H1 (cell line): ENCODE measurements around the gene WNK2. TPM values are rescaled to one million over a fixed set of nuclear protein-coding genes. Genes with fewer than 3 reads are reported as not detected.

Source experiments
- CTCF ChIA-PET: fragments of 300-600 bp; sonication (Branson Sonifier 250); formaldehyde crosslinking; loops from one replicate; lab custom pipeline; 2021; ENCODE audit not compliant: partially characterized antibody; lab: Charles Lee
- POLR2A ChIA-PET: fragments of 300-600 bp; sonication (Branson Sonifier 250); formaldehyde crosslinking; loops from one replicate; lab custom pipeline; 2021; ENCODE audit warnings: inconsistent platforms; ENCODE audit not compliant: partially characterized antibody; lab: Charles Lee
- DNase-seq, 2 experiments: peaks; one replicate each; pipeline versions ENCODE4 v3.0.0 to v3.0.0-alpha.2; 2010 to 2022; ENCODE audit warnings: low spot score in 2 of 2, low read depth in 1 of 2, mixed read lengths in 1 of 2
- FAIRE-seq: peaks from 2 replicates; lab custom pipeline; 2011; peaks lifted over from hg19 to GRCh38; lab: Jason Lieb, UNC
- H2AFZ ChIP-seq: 2 replicates; pipeline ENCODE4 v1.8.1; 2012; ENCODE audit warnings: low read length, inconsistent platforms
- H2AK5ac ChIP-seq: 2 replicates; pipeline ENCODE4 v1.6.1; 2013; ENCODE audit warnings: low read depth, low read length
- H2BK120ac ChIP-seq: replicated peaks from 2 replicates; pipeline ENCODE3; 2013; ENCODE audit warnings: low read depth, low read length, inconsistent platforms
- H2BK12ac ChIP-seq: 2 replicates; pipeline ENCODE4 v1.6.1; 2013; ENCODE audit warnings: low read depth, low read length
- H2BK15ac ChIP-seq: 2 replicates; pipeline ENCODE4 v1.6.1; 2013; ENCODE audit warnings: low read length
- H2BK20ac ChIP-seq: 2 replicates; pipeline ENCODE4 v1.6.1; 2013; ENCODE audit warnings: low read length
- H2BK5ac ChIP-seq: 2 replicates; pipeline ENCODE4 v1.6.1; 2013; ENCODE audit warnings: low read depth, low read length
- H3K14ac ChIP-seq: 2 replicates; pipeline ENCODE4 v1.6.1; 2013; ENCODE audit warnings: inconsistent platforms; ENCODE audit not compliant: insufficient read length
- H3K18ac ChIP-seq: 2 replicates; pipeline ENCODE4 v1.6.1; 2013; ENCODE audit warnings: low read length; ENCODE audit errors: extremely low read depth
- H3K23ac ChIP-seq: 2 replicates; pipeline ENCODE4 v1.6.1; 2013; ENCODE audit warnings: inconsistent platforms; ENCODE audit not compliant: insufficient read length
- H3K23me2 ChIP-seq: 2 replicates; pipeline ENCODE4 v1.6.1; 2013; ENCODE audit warnings: low read depth, low read length
- H3K27ac ChIP-seq: 2 replicates; pipeline ENCODE4 v1.6.1; 2011; ENCODE audit warnings: low read depth, low read length, inconsistent platforms
- H3K27me3 ChIP-seq, 4 experiments: replicated peaks in 1 of 4; 1 replicate in 1 of 4; 2 replicates in 3 of 4; pipeline versions ENCODE4 v1.6.1 to v1.8.1; 2011 to 2013; ENCODE audit warnings: low read length in 3 of 4, mild to moderate bottlenecking in 3 of 4, inconsistent platforms in 2 of 4, mixed read lengths in 2 of 4, moderate library complexity in 1 of 4; ENCODE audit not compliant: control insufficient read depth in 3 of 4, insufficient read depth in 3 of 4; ENCODE audit errors: extremely low read depth in 1 of 4
- H3K36me3 ChIP-seq, 4 experiments: 2 replicates each; pipeline versions ENCODE4 v1.6.1 to v1.8.1; 2011 to 2013; ENCODE audit warnings: mild to moderate bottlenecking in 4 of 4, low read length in 3 of 4, moderate library complexity in 2 of 4, control low read depth in 1 of 4, inconsistent platforms in 1 of 4; ENCODE audit not compliant: insufficient read depth in 4 of 4, control insufficient read depth in 2 of 4
- H3K4ac ChIP-seq: replicated peaks from 2 replicates; pipeline ENCODE3; 2013; ENCODE audit warnings: low read length, low read depth, mixed read lengths, inconsistent platforms; ENCODE audit not compliant: insufficient read length
- H3K4me1 ChIP-seq, 4 experiments: replicated peaks in 1 of 4; 1 replicate in 1 of 4; 2 replicates in 3 of 4; pipeline versions ENCODE4 v1.6.1 to v1.8.1; 2011 to 2013; ENCODE audit warnings: low read length in 3 of 4, inconsistent platforms in 2 of 4, mixed read lengths in 1 of 4; ENCODE audit not compliant: insufficient read depth in 4 of 4, control insufficient read depth in 3 of 4
- H3K4me2 ChIP-seq, 2 experiments: 2 replicates each; pipeline versions ENCODE4 v1.6.1 to v1.8.1; 2011 to 2013; ENCODE audit warnings: low read depth in 2 of 2, low read length in 2 of 2, control low read depth in 1 of 2, inconsistent platforms in 1 of 2, mild to moderate bottlenecking in 1 of 2; ENCODE audit not compliant: insufficient read depth in 1 of 2
- H3K4me3 ChIP-seq, 4 experiments: fragments of 200-600, 300-600 bp in 1 of 4; sonication (generic), shearing (Covaris generic), sonication (Bioruptor Twin) in 1 of 4; 2 replicates each; pipeline versions ENCODE4 v1.5.1 to v1.8.1; 2011 to 2016; ENCODE audit warnings: low read length in 4 of 4, low read depth in 3 of 4, control low read depth in 2 of 4, inconsistent platforms in 2 of 4, mild to moderate bottlenecking in 2 of 4, mixed read lengths in 1 of 4, moderate library complexity in 1 of 4; ENCODE audit not compliant: insufficient read depth in 2 of 4; ENCODE audit errors: extremely low read depth in 1 of 4
- H3K56ac ChIP-seq: replicated peaks from 2 replicates; pipeline ENCODE3; 2013; ENCODE audit warnings: low read depth, mild to moderate bottlenecking, mixed read lengths, low read length, inconsistent platforms; ENCODE audit not compliant: insufficient read length
- H3K79me1 ChIP-seq: 2 replicates; pipeline ENCODE4 v1.6.1; 2013; ENCODE audit warnings: low read depth, low read length, control low read depth
- H3K79me2 ChIP-seq, 2 experiments: 2 replicates each; pipeline versions ENCODE4 v1.6.1 to v1.8.1; 2012 to 2013; ENCODE audit warnings: low read length in 2 of 2, mild to moderate bottlenecking in 2 of 2, inconsistent platforms in 1 of 2; ENCODE audit not compliant: insufficient read depth in 2 of 2, control insufficient read depth in 1 of 2
- H3K9ac ChIP-seq, 4 experiments: replicated peaks in 1 of 4; 1 replicate in 1 of 4; 2 replicates in 3 of 4; pipeline versions ENCODE4 v1.6.1 to v1.8.1; 2011 to 2013; ENCODE audit warnings: low read depth in 3 of 4, low read length in 3 of 4, control low read depth in 2 of 4, mild to moderate bottlenecking in 2 of 4, moderate library complexity in 2 of 4, inconsistent platforms in 1 of 4; ENCODE audit errors: extremely low read depth in 1 of 4
- H3K9me3 ChIP-seq, 2 experiments: 2 replicates each; pipeline versions ENCODE4 v1.6.1 to v1.8.1; 2012 to 2013; ENCODE audit warnings: mild to moderate bottlenecking in 2 of 2, moderate library complexity in 2 of 2, control low read depth in 1 of 2, inconsistent platforms in 1 of 2, low read depth in 1 of 2, low read length in 1 of 2, mixed read lengths in 1 of 2; ENCODE audit not compliant: insufficient read depth in 2 of 2
- H4K20me1 ChIP-seq, 2 experiments: replicated peaks in 1 of 2; 2 replicates each; pipeline versions ENCODE3 to v1.8.1; 2011 to 2013; ENCODE audit warnings: inconsistent platforms in 2 of 2, low read length in 2 of 2, mild to moderate bottlenecking in 1 of 2; ENCODE audit not compliant: insufficient read depth in 2 of 2, control insufficient read depth in 1 of 2
- H4K5ac ChIP-seq: 2 replicates; pipeline ENCODE4 v1.6.1; 2013; ENCODE audit warnings: low read length, low read depth, mixed read lengths, inconsistent platforms; ENCODE audit not compliant: insufficient read length
- H4K8ac ChIP-seq: 2 replicates; pipeline ENCODE4 v1.8.0; 2013; ENCODE audit warnings: mild to moderate bottlenecking, moderate library complexity, low read length, inconsistent platforms; ENCODE audit not compliant: insufficient read depth; ENCODE audit errors: extremely low read depth
- H4K91ac ChIP-seq: replicated peaks from 2 replicates; pipeline ENCODE3; 2013; ENCODE audit warnings: low read length, mixed read lengths, inconsistent platforms; ENCODE audit not compliant: insufficient read length
- SIRT6 ChIP-seq: IDR thresholded peaks from one replicate; pipeline ENCODE4 v1.7.1; 2012; ENCODE audit warnings: low read length, inconsistent platforms
- SIX5 ChIP-seq: IDR thresholded peaks from 2 replicates; pipeline ENCODE4 v1.6.1; 2011; ENCODE audit warnings: mild to moderate bottlenecking, low read depth, low read length
- ZNF274 ChIP-seq: IDR thresholded peaks from 2 replicates; pipeline ENCODE4 v1.7.0; 2012; ENCODE audit warnings: low read length, borderline replicate concordance; ENCODE audit errors: extremely low read depth
- WGBS, 2 experiments: shearing (Covaris generic) in 1 of 2; methylation state at CpG; one replicate each; pipeline versions ENCODE4 v1.1.6 to v1.1.7; 2013 to 2015; ENCODE audit warnings: low lambda C conversion rate in 2 of 2, mixed read lengths in 2 of 2, inconsistent platforms in 1 of 2, low coverage in 1 of 2, missing lambda C conversion rate in 1 of 2; ENCODE audit not compliant: insufficient replicate concordance in 2 of 2, insufficient coverage in 1 of 2, insufficient read length in 1 of 2; ENCODE audit errors: extremely low coverage in 1 of 2, missing lambda C conversion rate in 1 of 2; 5-methylcytosine and 5-hydroxymethylcytosine counted together
- polyA plus RNA-seq, 7 experiments: library from polyadenylated mRNA; depleted of rRNA in 3 of 7; stranded (reverse) in 5 of 7; unstranded in 2 of 7; fragments of >200 nt in 5 of 7; fragments of 200-250 nt in 2 of 7; gene quantifications; 1 replicate in 5 of 7; 2 replicates in 1 of 7; 4 replicates in 1 of 7; pipeline versions ENCODE4 v1.2.1 to v1.2.3, GENCODE V29; 2011 to 2013; ENCODE audit warnings: missing spikeins in 2 of 7, mixed read lengths in 2 of 7
- total RNA-seq: library from RNA; stranded (reverse); fragmentation: NEBNext Ultra II Directional; extraction: Animal tissue kit (Norgen Biotek cat#: 25700); gene quantifications from 2 replicates; pipeline ENCODE4 v1.2.1, GENCODE V29; 2021

Gene WNK2
- total and polyA plus RNA-seq, 2 of the 8 experiments (the other 6 are each of a cell fraction or from before 2014, with no cell fraction given): 12.0 to 87.2 TPM

DNA sequence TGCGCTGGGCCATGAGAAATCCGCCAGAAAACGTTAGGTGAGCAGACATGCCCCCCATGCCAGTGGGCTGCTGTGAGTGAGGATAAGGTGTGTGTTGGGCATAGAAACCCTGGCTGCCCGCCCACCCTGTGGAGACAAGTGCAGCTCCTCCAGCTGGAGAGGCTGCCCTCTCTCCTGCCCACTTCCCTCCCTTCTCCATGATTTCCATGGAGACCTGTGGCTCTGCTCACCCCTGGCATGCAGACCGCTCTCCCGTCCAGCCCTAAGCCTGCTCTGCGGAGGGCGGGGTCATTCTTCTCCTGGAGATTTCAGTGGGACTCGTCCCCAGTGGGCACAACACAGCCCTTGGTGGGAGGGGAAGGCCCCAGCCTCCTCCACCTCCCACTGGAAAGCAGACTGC, 134.5 kb downstream of the WNK2 start:
- no peak overlapping the region for H3K56ac ChIP-seq
- H2BK12ac ChIP-seq: no peak overlapping the region
- no peak overlapping the region for H2AFZ ChIP-seq

More for the DNA sequence above, 134.5 kb downstream of the WNK2 start:
- POLR2A ChIA-PET: interaction anchor here (1.1 kb wide), 1 partner anchor 10 kb away, joined by 3 read pairs; no protein-coding TSS in a partner anchor
- no peaks in the 10 kb centered on the region for H3K27me3 ChIP-seq
- H3K79me1 ChIP-seq: no peaks in the 10 kb centered on the region
- TF ChIP-seq ZNF274: no peak
- TF ChIP-seq SIRT6: no peak
- no peak for TF ChIP-seq SIX5
- no peak overlapping the region for H3K4me2 ChIP-seq
- H2BK20ac ChIP-seq: no peak overlapping the region
- peaks cover 21 to 39% of the 10 kb centered on the region in 2 experiments for H3K9me3 ChIP-seq
- no peak overlapping the region for H3K23ac ChIP-seq
- no peak overlapping the region for H2BK15ac ChIP-seq
- CTCF ChIA-PET: interaction anchor here (0.7 to 1.7 kb wide), 3 partner anchors 13 to 156 kb away, joined by 3 to 5 read pairs (median 5); no protein-coding TSS in a partner anchor
- H2BK5ac ChIP-seq: no peak overlapping the region
- no peak overlapping the region for H2BK120ac ChIP-seq
- H3K4me1 ChIP-seq: no peaks in the 10 kb centered on the region
- H3K4ac ChIP-seq: no peak overlapping the region
- no peaks in the 10 kb centered on the region for H4K20me1 ChIP-seq
- no peak overlapping the region for H3K27ac ChIP-seq
- no peak for FAIRE-seq
- H4K8ac ChIP-seq: no peak overlapping the region
- no peak overlapping the region for H3K9ac ChIP-seq
- DNase-seq: no peak
- WGBS, 2 experiments: 84% methylated on average over 9 of the region's 9 CpGs; no CpG with 5 or more reads in 1 of the 2 experiments
- H3K14ac ChIP-seq: no peak overlapping the region
- no peak overlapping the region for H3K18ac ChIP-seq
- no peaks in the 10 kb centered on the region for H3K79me2 ChIP-seq
- no peak overlapping the region for H3K4me3 ChIP-seq
- no peak overlapping the region for H2AK5ac ChIP-seq
- H3K36me3 ChIP-seq: peaks cover 0 to 11% (median 4%) of the 10 kb centered on the region in 4 experiments; a peak in 3 of 8 replicates
- H3K23me2 ChIP-seq: no peaks in the 10 kb centered on the region; the same call in 1 of the 2 replicates
- no peak overlapping the region for H4K91ac ChIP-seq
- H4K5ac ChIP-seq: no peak overlapping the region
